Muscle layer of colon (tissue), 2 donors: ENCODE data around the gene SETD1B.
A peak's percentile ranks its signal among the peaks of the same experiment; 100 is the strongest.
"Not testable (repeated sequence)": the region's sequence is repeated elsewhere in the genome, so short reads cannot be mapped to it uniquely, and the experiment has no call there.

Experiments
- H3K27ac ChIP-seq: one replicate; pipeline ENCODE4 v1.7.0; 2013; ENCODE audit warnings: low read depth, mild to moderate bottlenecking, low read length, moderate library complexity
- H3K27me3 ChIP-seq, 2 donors: one replicate each; pipeline ENCODE4 v1.7.0; 2013; ENCODE audit warnings: low read length in 2 of 2, mild to moderate bottlenecking in 2 of 2; ENCODE audit not compliant: insufficient read depth in 2 of 2, control insufficient read depth in 1 of 2
- H3K36me3 ChIP-seq: one replicate; pipeline ENCODE4 v1.7.0; 2013; ENCODE audit warnings: mild to moderate bottlenecking, low read length; ENCODE audit not compliant: insufficient read depth
- H3K4me1 ChIP-seq: one replicate; pipeline ENCODE4 v1.7.0; 2013; ENCODE audit warnings: mild to moderate bottlenecking, low read length; ENCODE audit not compliant: insufficient read depth
- H3K4me3 ChIP-seq, 2 donors: one replicate each; pipeline ENCODE4 v1.7.0; 2013; ENCODE audit warnings: low read length in 2 of 2, low read depth in 1 of 2, mild to moderate bottlenecking in 1 of 2, moderate library complexity in 1 of 2
- H3K9ac ChIP-seq: one replicate; pipeline ENCODE4 v1.7.0; 2013; ENCODE audit warnings: low read length
- H3K9me3 ChIP-seq: one replicate; pipeline ENCODE4 v1.7.0; 2013; ENCODE audit warnings: mild to moderate bottlenecking, low read length
- donor health status: abdominal sarcoma.
- donor health status: Adenocarcinoma of cecum.

SETD1B gene

DNA sequence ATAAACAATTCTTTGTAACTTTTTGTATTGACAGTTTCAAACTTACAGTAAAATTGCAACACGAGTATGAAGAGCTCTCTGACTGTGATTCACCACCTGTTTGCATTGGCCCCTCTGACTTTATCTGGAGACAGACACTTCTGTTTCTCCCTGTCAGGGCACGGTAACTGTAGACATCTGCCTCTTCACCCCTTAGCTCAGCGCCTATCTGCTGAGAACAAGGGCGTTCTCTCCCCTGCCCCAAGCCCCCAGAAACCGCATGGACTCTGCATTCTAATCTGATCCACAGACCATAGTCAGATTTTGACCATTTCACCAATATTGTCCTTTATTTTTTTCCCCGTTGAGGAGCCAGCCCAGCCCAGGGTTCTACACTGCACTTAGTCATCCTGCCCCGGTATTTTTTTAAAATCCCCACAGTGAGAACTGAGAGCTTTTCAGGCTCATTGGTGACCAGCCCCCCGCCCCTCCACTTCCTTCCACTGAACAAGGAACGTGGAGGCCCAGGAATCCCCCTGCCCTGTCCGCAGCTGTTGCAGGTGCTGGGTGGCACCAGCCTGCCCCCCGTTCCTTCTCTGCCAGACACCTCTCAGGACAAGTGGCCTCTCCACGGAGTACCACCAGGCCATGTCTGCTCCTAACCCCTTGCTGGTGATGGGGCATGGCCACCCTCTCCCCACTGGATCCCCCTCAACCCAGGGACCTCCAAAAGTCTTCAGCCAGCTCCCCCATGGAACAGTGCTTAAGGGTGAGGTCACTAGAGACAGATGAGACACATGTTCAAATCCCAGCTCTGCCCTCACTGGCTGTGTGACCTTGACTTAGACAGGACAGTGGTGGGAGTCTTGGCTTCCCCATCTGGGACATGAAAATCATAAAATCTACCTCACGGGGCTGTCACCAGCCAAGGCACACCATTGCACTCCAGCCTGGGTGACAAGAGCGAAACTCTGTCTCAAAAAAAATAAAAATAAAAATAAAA, 21.5 kb upstream of the SETD1B start:
- H3K4me3 ChIP-seq: no peak overlapping the region
- peaks cover 14% of the 10 kb centered on the region for H3K4me1 ChIP-seq
- peak overlapping the region; percentile 68 for H3K27ac ChIP-seq
- H3K36me3 ChIP-seq: peaks cover 5% of the 10 kb centered on the region
- H3K9ac ChIP-seq: peak overlapping the region; percentile 6
- no peaks in the 10 kb centered on the region for H3K27me3 ChIP-seq
- no peaks in the 10 kb centered on the region for H3K9me3 ChIP-seq

DNA sequence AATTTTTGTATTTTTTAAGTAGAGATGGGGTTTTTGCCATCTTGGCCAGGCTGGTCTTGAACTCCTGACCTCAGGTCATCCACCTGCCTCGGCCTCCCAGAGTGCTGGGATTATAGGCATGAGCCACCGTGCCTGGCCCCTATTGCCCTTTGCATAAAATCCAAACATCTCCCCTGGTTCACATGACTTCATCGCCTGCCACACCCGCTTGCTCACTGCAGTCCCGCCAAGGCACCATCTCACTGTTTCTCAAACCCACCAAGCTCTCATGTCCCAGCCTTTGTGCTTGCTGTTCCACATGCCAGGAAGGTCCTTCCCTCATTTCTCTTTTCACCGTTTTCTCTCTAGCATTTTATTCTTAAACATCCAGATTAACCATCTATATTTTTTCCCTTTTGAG, 20.0 kb upstream of the SETD1B start:
- H3K27me3 ChIP-seq: no peaks in the 10 kb centered on the region
- peaks cover 14% of the 10 kb centered on the region for H3K4me1 ChIP-seq
- H3K9me3 ChIP-seq: no peaks in the 10 kb centered on the region
- H3K27ac ChIP-seq: no peak overlapping the region
- peaks cover 5% of the 10 kb centered on the region for H3K36me3 ChIP-seq
- H3K4me3 ChIP-seq: no peak overlapping the region
- no peak overlapping the region for H3K9ac ChIP-seq

DNA sequence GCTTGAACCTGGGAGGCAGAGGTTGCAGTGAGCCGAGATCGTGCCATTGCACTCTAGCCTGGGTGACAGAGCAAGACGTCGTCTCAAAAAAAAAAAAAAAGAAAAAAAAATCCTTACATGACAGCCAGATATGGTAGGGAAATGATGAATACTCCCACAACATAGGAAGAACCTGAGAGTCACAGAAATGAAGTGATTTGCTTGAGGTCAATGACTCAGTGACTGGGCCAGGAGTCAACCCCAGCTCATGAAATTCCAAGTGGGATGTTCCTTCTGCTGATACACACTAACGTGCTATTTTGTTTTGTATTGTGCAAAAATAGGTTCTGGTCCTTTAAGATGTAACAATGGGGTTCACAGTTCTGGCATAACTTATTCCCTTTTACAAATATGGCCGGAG, 19.3 kb upstream of the SETD1B start:
- peaks cover 14% of the 10 kb centered on the region for H3K4me1 ChIP-seq
- H3K27me3 ChIP-seq: no peaks in the 10 kb centered on the region
- H3K9me3 ChIP-seq: no peaks in the 10 kb centered on the region
- no peak overlapping the region for H3K4me3 ChIP-seq
- peaks cover 5% of the 10 kb centered on the region for H3K36me3 ChIP-seq
- no peak overlapping the region for H3K27ac ChIP-seq
- H3K9ac ChIP-seq: no peak overlapping the region

DNA sequence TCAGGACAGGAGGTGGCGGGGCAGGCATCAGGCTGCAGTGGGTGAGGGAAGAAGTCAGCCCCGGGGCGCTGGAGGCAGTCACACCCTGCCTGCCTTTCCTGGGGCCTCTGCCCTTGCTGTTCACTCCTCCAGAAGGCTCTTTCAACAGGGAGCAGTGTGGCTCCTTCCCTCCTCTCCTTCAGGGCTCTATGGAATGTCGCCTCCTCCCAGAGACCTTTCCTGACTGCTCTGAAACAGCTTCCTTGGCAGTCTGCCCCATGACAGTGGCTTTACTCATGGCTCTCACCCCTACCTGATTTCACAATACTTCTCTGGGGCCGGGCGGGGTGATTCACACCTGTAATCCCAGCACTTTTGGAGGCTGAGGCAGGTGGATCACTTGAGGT, 17.4 kb upstream of the SETD1B start:
- H3K27ac ChIP-seq: no peak overlapping the region
- peaks cover 10% of the 10 kb centered on the region for H3K4me1 ChIP-seq
- no peaks in the 10 kb centered on the region for H3K36me3 ChIP-seq
- no peak overlapping the region for H3K4me3 ChIP-seq
- H3K9ac ChIP-seq: no peak overlapping the region
- H3K27me3 ChIP-seq: no peaks in the 10 kb centered on the region
- no peaks in the 10 kb centered on the region for H3K9me3 ChIP-seq

DNA sequence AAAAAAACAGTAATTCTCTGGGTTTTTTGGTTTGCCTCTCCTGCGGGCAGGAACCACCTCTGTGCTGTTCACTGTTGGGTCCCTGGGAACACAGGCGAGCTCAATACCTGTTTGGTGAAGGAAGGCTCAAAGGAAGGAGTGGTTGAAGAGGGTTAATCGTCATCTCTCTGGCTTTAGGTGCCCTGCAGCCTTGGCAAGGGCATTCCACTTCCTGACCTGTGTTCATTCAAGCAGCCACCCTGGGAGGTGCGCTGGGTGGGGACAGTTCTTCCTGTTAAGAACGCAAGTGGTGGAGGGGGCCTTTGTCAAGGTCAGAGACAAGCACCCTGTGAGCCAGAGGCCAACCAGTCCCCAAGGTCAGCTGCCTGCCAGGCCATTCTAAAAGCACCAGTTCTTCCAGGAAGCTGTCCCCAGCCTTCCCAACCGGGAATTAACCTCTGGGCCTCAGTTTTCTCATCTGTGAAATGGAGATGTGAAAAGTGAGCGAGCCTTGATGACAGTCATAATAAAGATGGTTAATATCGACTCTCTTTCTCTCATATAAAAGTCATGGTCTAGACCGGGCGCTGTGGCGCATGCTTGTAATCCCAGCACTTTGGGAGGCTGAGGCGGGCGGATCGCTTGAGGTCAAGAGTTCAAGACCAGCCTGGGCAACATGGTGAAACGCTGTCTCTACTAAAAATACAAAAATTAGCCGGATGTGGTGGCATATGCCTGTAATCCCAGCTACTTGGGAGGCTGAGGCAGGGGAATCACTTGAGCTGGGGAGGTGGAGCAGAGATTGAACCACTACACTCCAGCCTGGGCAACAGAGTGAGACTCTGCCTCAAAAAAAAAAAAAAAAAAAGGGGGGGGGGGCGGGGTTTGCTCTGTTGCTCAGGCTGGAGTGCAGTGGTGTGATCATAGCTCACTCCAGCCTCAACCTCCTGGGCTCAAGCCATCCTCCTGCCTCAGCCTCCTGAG, 16.5 kb upstream of the SETD1B start:
- no peak overlapping the region for H3K4me3 ChIP-seq
- no peaks in the 10 kb centered on the region for H3K27me3 ChIP-seq
- no peak overlapping the region for H3K9ac ChIP-seq
- H3K4me1 ChIP-seq: peaks cover 3% of the 10 kb centered on the region
- no peaks in the 10 kb centered on the region for H3K36me3 ChIP-seq
- H3K9me3 ChIP-seq: no peaks in the 10 kb centered on the region
- no peak overlapping the region for H3K27ac ChIP-seq

DNA sequence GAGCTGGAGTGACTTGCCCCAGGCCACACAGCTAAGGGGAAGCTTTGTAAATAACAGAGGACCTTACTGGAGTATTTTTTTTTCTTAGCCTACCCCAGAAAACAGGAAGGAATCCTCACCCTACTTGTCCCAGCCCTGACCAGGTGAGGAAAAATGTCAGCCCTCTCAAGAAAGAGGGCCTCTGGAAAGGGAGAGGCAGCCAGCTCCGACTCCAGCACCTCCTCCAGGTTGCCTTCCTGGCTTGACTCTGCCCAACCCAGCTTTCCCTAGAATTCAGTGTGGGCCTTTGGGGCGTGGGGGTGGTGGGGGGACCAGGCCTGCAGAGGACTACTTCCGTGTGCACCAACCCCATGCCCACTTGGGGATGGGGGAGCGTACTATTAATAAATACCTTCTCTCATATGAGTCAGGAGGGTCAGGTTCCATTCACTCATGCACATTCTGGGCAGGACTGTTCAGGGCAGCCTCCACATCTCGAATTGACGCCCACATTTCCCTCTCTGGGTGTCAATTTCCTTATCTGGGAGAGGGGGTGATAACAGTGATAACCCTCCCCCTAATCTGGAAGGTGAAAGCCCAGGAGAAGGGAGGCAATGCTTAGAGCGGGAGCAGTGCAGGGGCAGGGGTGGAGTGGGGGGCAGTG, 15.5 kb upstream of the SETD1B start:
- no peaks in the 10 kb centered on the region for H3K36me3 ChIP-seq
- no peak overlapping the region for H3K9ac ChIP-seq
- H3K27me3 ChIP-seq: no peaks in the 10 kb centered on the region
- H3K9me3 ChIP-seq: no peaks in the 10 kb centered on the region
- H3K4me3 ChIP-seq: no peak overlapping the region
- no peak overlapping the region for H3K27ac ChIP-seq
- H3K4me1 ChIP-seq: peaks cover 5% of the 10 kb centered on the region

DNA sequence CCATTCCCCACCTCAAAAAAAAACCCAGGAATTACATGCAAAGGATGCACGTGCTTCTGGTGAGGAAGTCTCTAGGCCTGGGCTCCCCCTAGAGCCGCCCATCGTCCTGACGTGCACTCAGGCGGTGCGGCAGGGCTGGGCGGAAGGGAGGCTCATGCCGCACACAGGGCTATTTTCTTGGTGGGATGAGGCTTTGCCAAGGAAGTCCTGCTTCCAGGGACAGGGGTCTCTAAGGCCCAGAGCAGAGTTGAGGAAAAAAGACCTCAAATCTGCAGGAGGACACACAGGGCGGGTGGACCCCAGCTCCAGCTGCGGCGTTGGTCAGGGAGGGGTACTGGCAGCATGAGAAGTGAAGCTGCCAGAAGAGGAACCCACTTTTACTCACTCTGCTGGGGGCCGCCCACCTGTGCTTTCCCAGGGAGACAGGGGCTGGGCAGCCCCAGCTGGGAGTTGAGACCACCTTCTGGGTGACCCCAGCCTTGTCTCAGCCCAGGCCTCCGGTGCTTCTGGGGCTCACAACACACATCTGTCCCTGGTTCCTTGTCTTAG, 14.5 kb upstream of the SETD1B start:
- Histone ChIP-seq H3K36me3 (no peaks in the 10 kb centered on the region), H3K9ac (no peak overlapping the region), H3K27ac (no peak overlapping the region), H3K4me3 (no peak overlapping the region), H3K4me1 (peaks cover 6% of the 10 kb centered on the region), H3K27me3 (no peaks in the 10 kb centered on the region), H3K9me3 (no peaks in the 10 kb centered on the region)

DNA sequence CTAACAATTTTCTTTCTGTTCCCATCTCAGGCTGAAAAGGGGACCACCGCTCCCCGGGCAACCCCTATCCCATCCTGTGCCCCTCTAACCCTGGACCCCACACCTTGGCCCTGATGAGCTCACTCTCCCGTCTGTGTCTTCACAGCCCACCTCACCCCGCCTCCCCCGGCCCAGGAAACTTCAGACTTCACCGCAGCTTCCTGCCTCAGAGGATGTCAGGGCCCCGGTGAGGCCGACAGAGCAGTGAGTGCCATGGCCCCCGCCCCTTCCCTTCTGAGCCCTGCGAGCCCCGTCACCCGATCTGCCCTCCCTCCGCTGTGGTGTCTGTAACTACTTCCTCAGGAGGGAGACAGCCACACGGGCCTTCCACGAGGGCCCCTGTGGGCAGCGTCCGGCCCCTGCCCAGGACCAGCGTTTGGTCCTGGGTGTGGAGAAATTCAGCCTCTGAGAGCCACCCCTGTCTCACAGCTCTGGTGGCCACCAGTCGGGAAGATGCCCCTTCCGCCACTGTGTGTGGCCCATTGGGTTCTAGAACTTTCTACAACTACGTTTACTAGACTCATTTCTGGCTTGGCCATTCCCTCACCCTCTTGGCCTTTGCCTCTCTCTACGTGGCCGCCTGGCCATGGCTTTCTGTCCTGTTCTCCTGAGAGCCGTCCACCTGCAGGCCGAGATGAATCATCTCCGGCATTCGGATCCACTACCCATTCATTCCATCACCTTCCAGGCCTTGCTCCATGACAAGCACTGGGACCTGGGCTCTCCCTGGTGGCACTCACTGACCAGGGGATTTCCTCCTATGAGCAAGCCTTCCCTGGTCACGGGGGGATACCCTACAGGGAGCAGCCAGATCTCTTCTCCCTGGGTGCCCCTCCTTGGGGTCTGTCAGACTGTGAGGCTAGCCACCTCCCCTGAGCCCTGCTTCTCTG, 13.7 kb upstream of the SETD1B start:
- Histone ChIP-seq H3K4me1 (peaks cover 14% of the 10 kb centered on the region), H3K27me3 (no peaks in the 10 kb centered on the region), H3K9ac (no peak overlapping the region), H3K36me3 (peaks cover under 1% of the 10 kb centered on the region), H3K9me3 (no peaks in the 10 kb centered on the region), H3K27ac (no peak overlapping the region), H3K4me3 (no peak overlapping the region)

DNA sequence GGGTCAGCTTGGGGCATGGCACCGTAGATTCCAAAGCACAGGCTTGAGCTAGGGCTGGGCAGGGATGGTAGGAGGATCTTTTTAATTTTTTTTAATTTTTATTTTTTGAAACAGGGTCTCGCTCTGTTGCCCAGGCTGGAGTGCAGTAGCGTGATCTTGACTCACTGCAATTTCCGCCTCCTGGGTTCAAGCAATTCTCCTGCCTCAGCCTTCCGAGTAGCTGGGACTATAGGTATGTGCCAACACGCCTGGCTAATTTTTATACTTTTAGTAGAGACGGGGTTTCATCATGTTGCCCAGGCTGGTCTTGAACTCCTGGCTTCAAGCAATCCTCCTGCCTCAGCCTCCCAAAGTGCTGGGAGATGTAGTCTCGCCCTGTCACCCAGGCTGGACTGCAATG, 13.0 kb upstream of the SETD1B start:
- not testable (repeated sequence) for H3K27me3 ChIP-seq, H3K36me3 ChIP-seq, H3K9me3 ChIP-seq, H3K9ac ChIP-seq, H3K4me3 ChIP-seq, H3K27ac ChIP-seq
- peaks cover 21% of the 10 kb centered on the region for H3K4me1 ChIP-seq
